H1 (cell line): Measurements from ENCODE around the gene NOM1. TPM values are rescaled to one million over a fixed set of nuclear protein-coding genes. Genes with fewer than 3 reads are reported as not detected.
A peak's percentile ranks its signal among the peaks of the same experiment; 100 is the strongest.

Source experiments
- CTCF ChIA-PET: fragments of 300-600 bp; sonication (Branson Sonifier 250); formaldehyde crosslinking; loops from one replicate; lab custom pipeline; 2021; ENCODE audit not compliant: partially characterized antibody; lab: Charles Lee
- POLR2A ChIA-PET: fragments of 300-600 bp; sonication (Branson Sonifier 250); formaldehyde crosslinking; loops from one replicate; lab custom pipeline; 2021; ENCODE audit warnings: inconsistent platforms; ENCODE audit not compliant: partially characterized antibody; lab: Charles Lee
- DNase-seq, 2 experiments: peaks; one replicate each; pipeline versions ENCODE4 v3.0.0 to v3.0.0-alpha.2; 2010 to 2022; ENCODE audit warnings: low spot score in 2 of 2, low read depth in 1 of 2, mixed read lengths in 1 of 2
- FAIRE-seq: peaks from 2 replicates; lab custom pipeline; 2011; peaks lifted over from hg19 to GRCh38; lab: Jason Lieb, UNC
- H2AFZ ChIP-seq: 2 replicates; pipeline ENCODE4 v1.8.1; 2012; ENCODE audit warnings: low read length, inconsistent platforms
- H2AK5ac ChIP-seq: 2 replicates; pipeline ENCODE4 v1.6.1; 2013; ENCODE audit warnings: low read depth, low read length
- H2BK120ac ChIP-seq: replicated peaks from 2 replicates; pipeline ENCODE3; 2013; ENCODE audit warnings: low read depth, low read length, inconsistent platforms
- H2BK12ac ChIP-seq: 2 replicates; pipeline ENCODE4 v1.6.1; 2013; ENCODE audit warnings: low read depth, low read length
- H2BK15ac ChIP-seq: 2 replicates; pipeline ENCODE4 v1.6.1; 2013; ENCODE audit warnings: low read length
- H2BK20ac ChIP-seq: 2 replicates; pipeline ENCODE4 v1.6.1; 2013; ENCODE audit warnings: low read length
- H2BK5ac ChIP-seq: 2 replicates; pipeline ENCODE4 v1.6.1; 2013; ENCODE audit warnings: low read depth, low read length
- H3K14ac ChIP-seq: 2 replicates; pipeline ENCODE4 v1.6.1; 2013; ENCODE audit warnings: inconsistent platforms; ENCODE audit not compliant: insufficient read length
- H3K18ac ChIP-seq: 2 replicates; pipeline ENCODE4 v1.6.1; 2013; ENCODE audit warnings: low read length; ENCODE audit errors: extremely low read depth
- H3K23ac ChIP-seq: 2 replicates; pipeline ENCODE4 v1.6.1; 2013; ENCODE audit warnings: inconsistent platforms; ENCODE audit not compliant: insufficient read length
- H3K23me2 ChIP-seq: 2 replicates; pipeline ENCODE4 v1.6.1; 2013; ENCODE audit warnings: low read depth, low read length
- H3K27ac ChIP-seq: 2 replicates; pipeline ENCODE4 v1.6.1; 2011; ENCODE audit warnings: low read depth, low read length, inconsistent platforms
- H3K27me3 ChIP-seq, 4 experiments: replicated peaks in 1 of 4; 1 replicate in 1 of 4; 2 replicates in 3 of 4; pipeline versions ENCODE4 v1.6.1 to v1.8.1; 2011 to 2013; ENCODE audit warnings: low read length in 3 of 4, mild to moderate bottlenecking in 3 of 4, inconsistent platforms in 2 of 4, mixed read lengths in 2 of 4, moderate library complexity in 1 of 4; ENCODE audit not compliant: control insufficient read depth in 3 of 4, insufficient read depth in 3 of 4; ENCODE audit errors: extremely low read depth in 1 of 4
- H3K36me3 ChIP-seq, 4 experiments: 2 replicates each; pipeline versions ENCODE4 v1.6.1 to v1.8.1; 2011 to 2013; ENCODE audit warnings: mild to moderate bottlenecking in 4 of 4, low read length in 3 of 4, moderate library complexity in 2 of 4, control low read depth in 1 of 4, inconsistent platforms in 1 of 4; ENCODE audit not compliant: insufficient read depth in 4 of 4, control insufficient read depth in 2 of 4
- H3K4ac ChIP-seq: replicated peaks from 2 replicates; pipeline ENCODE3; 2013; ENCODE audit warnings: low read length, low read depth, mixed read lengths, inconsistent platforms; ENCODE audit not compliant: insufficient read length
- H3K4me1 ChIP-seq, 4 experiments: replicated peaks in 1 of 4; 1 replicate in 1 of 4; 2 replicates in 3 of 4; pipeline versions ENCODE4 v1.6.1 to v1.8.1; 2011 to 2013; ENCODE audit warnings: low read length in 3 of 4, inconsistent platforms in 2 of 4, mixed read lengths in 1 of 4; ENCODE audit not compliant: insufficient read depth in 4 of 4, control insufficient read depth in 3 of 4
- H3K4me2 ChIP-seq, 2 experiments: 2 replicates each; pipeline versions ENCODE4 v1.6.1 to v1.8.1; 2011 to 2013; ENCODE audit warnings: low read depth in 2 of 2, low read length in 2 of 2, control low read depth in 1 of 2, inconsistent platforms in 1 of 2, mild to moderate bottlenecking in 1 of 2; ENCODE audit not compliant: insufficient read depth in 1 of 2
- H3K4me3 ChIP-seq, 4 experiments: fragments of 200-600, 300-600 bp in 1 of 4; sonication (generic), shearing (Covaris generic), sonication (Bioruptor Twin) in 1 of 4; 2 replicates each; pipeline versions ENCODE4 v1.5.1 to v1.8.1; 2011 to 2016; ENCODE audit warnings: low read length in 4 of 4, low read depth in 3 of 4, control low read depth in 2 of 4, inconsistent platforms in 2 of 4, mild to moderate bottlenecking in 2 of 4, mixed read lengths in 1 of 4, moderate library complexity in 1 of 4; ENCODE audit not compliant: insufficient read depth in 2 of 4; ENCODE audit errors: extremely low read depth in 1 of 4
- H3K56ac ChIP-seq: replicated peaks from 2 replicates; pipeline ENCODE3; 2013; ENCODE audit warnings: low read depth, mild to moderate bottlenecking, mixed read lengths, low read length, inconsistent platforms; ENCODE audit not compliant: insufficient read length
- H3K79me1 ChIP-seq: 2 replicates; pipeline ENCODE4 v1.6.1; 2013; ENCODE audit warnings: low read depth, low read length, control low read depth
- H3K79me2 ChIP-seq, 2 experiments: 2 replicates each; pipeline versions ENCODE4 v1.6.1 to v1.8.1; 2012 to 2013; ENCODE audit warnings: low read length in 2 of 2, mild to moderate bottlenecking in 2 of 2, inconsistent platforms in 1 of 2; ENCODE audit not compliant: insufficient read depth in 2 of 2, control insufficient read depth in 1 of 2
- H3K9ac ChIP-seq, 4 experiments: replicated peaks in 1 of 4; 1 replicate in 1 of 4; 2 replicates in 3 of 4; pipeline versions ENCODE4 v1.6.1 to v1.8.1; 2011 to 2013; ENCODE audit warnings: low read depth in 3 of 4, low read length in 3 of 4, control low read depth in 2 of 4, mild to moderate bottlenecking in 2 of 4, moderate library complexity in 2 of 4, inconsistent platforms in 1 of 4; ENCODE audit errors: extremely low read depth in 1 of 4
- H3K9me3 ChIP-seq, 2 experiments: 2 replicates each; pipeline versions ENCODE4 v1.6.1 to v1.8.1; 2012 to 2013; ENCODE audit warnings: mild to moderate bottlenecking in 2 of 2, moderate library complexity in 2 of 2, control low read depth in 1 of 2, inconsistent platforms in 1 of 2, low read depth in 1 of 2, low read length in 1 of 2, mixed read lengths in 1 of 2; ENCODE audit not compliant: insufficient read depth in 2 of 2
- H4K20me1 ChIP-seq, 2 experiments: replicated peaks in 1 of 2; 2 replicates each; pipeline versions ENCODE3 to v1.8.1; 2011 to 2013; ENCODE audit warnings: inconsistent platforms in 2 of 2, low read length in 2 of 2, mild to moderate bottlenecking in 1 of 2; ENCODE audit not compliant: insufficient read depth in 2 of 2, control insufficient read depth in 1 of 2
- H4K5ac ChIP-seq: 2 replicates; pipeline ENCODE4 v1.6.1; 2013; ENCODE audit warnings: low read length, low read depth, mixed read lengths, inconsistent platforms; ENCODE audit not compliant: insufficient read length
- H4K8ac ChIP-seq: 2 replicates; pipeline ENCODE4 v1.8.0; 2013; ENCODE audit warnings: mild to moderate bottlenecking, moderate library complexity, low read length, inconsistent platforms; ENCODE audit not compliant: insufficient read depth; ENCODE audit errors: extremely low read depth
- H4K91ac ChIP-seq: replicated peaks from 2 replicates; pipeline ENCODE3; 2013; ENCODE audit warnings: low read length, mixed read lengths, inconsistent platforms; ENCODE audit not compliant: insufficient read length
- CTBP2 ChIP-seq: IDR thresholded peaks from 2 replicates; pipeline ENCODE4 v1.7.0; 2011; ENCODE audit warnings: borderline replicate concordance, mild to moderate bottlenecking, moderate library complexity, mixed read lengths, low read length; ENCODE audit not compliant: insufficient read depth, insufficient read length
- KDM4A ChIP-seq: IDR thresholded peaks from one replicate; pipeline ENCODE4 v1.7.1; 2012; ENCODE audit warnings: low read depth, mild to moderate bottlenecking, moderate library complexity, low read length, inconsistent platforms; ENCODE audit not compliant: severe bottlenecking
- POLR2AphosphoS5 ChIP-seq: IDR thresholded peaks from 2 replicates; pipeline ENCODE4 v1.6.1; 2011; ENCODE audit warnings: low read depth, low read length
- WGBS, 2 experiments: shearing (Covaris generic) in 1 of 2; methylation state at CpG; one replicate each; pipeline versions ENCODE4 v1.1.6 to v1.1.7; 2013 to 2015; ENCODE audit warnings: low lambda C conversion rate in 2 of 2, mixed read lengths in 2 of 2, inconsistent platforms in 1 of 2, low coverage in 1 of 2, missing lambda C conversion rate in 1 of 2; ENCODE audit not compliant: insufficient replicate concordance in 2 of 2, insufficient coverage in 1 of 2, insufficient read length in 1 of 2; ENCODE audit errors: extremely low coverage in 1 of 2, missing lambda C conversion rate in 1 of 2; 5-methylcytosine and 5-hydroxymethylcytosine counted together
- polyA plus RNA-seq, 7 experiments: library from polyadenylated mRNA; depleted of rRNA in 3 of 7; stranded (reverse) in 5 of 7; unstranded in 2 of 7; fragments of >200 nt in 5 of 7; fragments of 200-250 nt in 2 of 7; gene quantifications; 1 replicate in 5 of 7; 2 replicates in 1 of 7; 4 replicates in 1 of 7; pipeline versions ENCODE4 v1.2.1 to v1.2.3, GENCODE V29; 2011 to 2013; ENCODE audit warnings: missing spikeins in 2 of 7, mixed read lengths in 2 of 7
- total RNA-seq: library from RNA; stranded (reverse); fragmentation: NEBNext Ultra II Directional; extraction: Animal tissue kit (Norgen Biotek cat#: 25700); gene quantifications from 2 replicates; pipeline ENCODE4 v1.2.1, GENCODE V29; 2021
- TF ChIP-seq, protein P1 (sequence below), 3 experiments: IDR thresholded peaks; 1 replicate in 2 of 3; 2 replicates in 1 of 3; pipeline versions ENCODE4 v1.5.1 to v1.6.1; 2011; ENCODE audit warnings: low read length in 3 of 3, mild to moderate bottlenecking in 3 of 3, inconsistent platforms in 2 of 3, low read depth in 1 of 3, moderate library complexity in 1 of 3; ENCODE audit not compliant: insufficient read depth in 1 of 3; ENCODE audit errors: control extremely low read depth in 1 of 3

The NOM1 gene
- total and polyA plus RNA-seq, 2 of the 8 experiments (the other 6 are each of a cell fraction or from before 2014, with no cell fraction given): 10.6 to 29.1 TPM

GRCh38 chr7:156988343-156989185, 39.1 kb downstream of the NOM1 start:
- no peak overlapping the region for H3K14ac ChIP-seq
- no peaks in the 10 kb centered on the region for H3K27me3 ChIP-seq
- H4K20me1 ChIP-seq: no peaks in the 10 kb centered on the region
- ChIA-PET CTCF (interaction anchor here (0.6 to 5.2 kb wide), 6 partner anchors 15 to 179 kb away, joined by 3 to 40 read pairs (median 4); no protein-coding TSS in a partner anchor), POLR2A (interaction anchor here (0.6 kb wide), 1 partner anchor 11 kb away, joined by 3 read pairs; no protein-coding TSS in a partner anchor)
- H3K79me1 ChIP-seq: no peaks in the 10 kb centered on the region
- H2BK120ac ChIP-seq: no peak overlapping the region
- no peak overlapping the region for H2BK15ac ChIP-seq
- no peak overlapping the region for H3K23ac ChIP-seq
- no peak overlapping the region for H2AK5ac ChIP-seq
- H3K9ac ChIP-seq: no peak overlapping the region
- H3K4me1 ChIP-seq: no peaks in the 10 kb centered on the region; a peak in 2 of 7 replicates
- H2AFZ ChIP-seq: no peak overlapping the region
- WGBS, 2 experiments: 90% methylated on average over 24 of the region's 27 CpGs; no CpG with 5 or more reads in 1 of the 2 experiments
- H3K9me3 ChIP-seq: no peaks in the 10 kb centered on the region
- no peak overlapping the region for H2BK12ac ChIP-seq
- H3K27ac ChIP-seq: no peak overlapping the region
- H4K8ac ChIP-seq: peak overlapping the region; percentile 45; the same call in 1 of the 2 replicates
- no peak overlapping the region for H2BK20ac ChIP-seq
- no peak overlapping the region for H3K4me2 ChIP-seq
- no peak overlapping the region for H3K56ac ChIP-seq
- no peaks in the 10 kb centered on the region for H3K36me3 ChIP-seq
- no peak overlapping the region for H4K91ac ChIP-seq
- H2BK5ac ChIP-seq: no peak overlapping the region
- no peak for FAIRE-seq
- H3K4ac ChIP-seq: no peak overlapping the region
- no peaks in the 10 kb centered on the region for H3K79me2 ChIP-seq
- no peak overlapping the region for H3K18ac ChIP-seq
- H4K5ac ChIP-seq: no peak overlapping the region
- peak in 1 of 2 experiments; percentile 35 for DNase-seq
- no peak overlapping the region for H3K4me3 ChIP-seq
- no peaks in the 10 kb centered on the region for H3K23me2 ChIP-seq
- no peak for TF ChIP-seq CTBP2
- TF ChIP-seq, protein P1, sequence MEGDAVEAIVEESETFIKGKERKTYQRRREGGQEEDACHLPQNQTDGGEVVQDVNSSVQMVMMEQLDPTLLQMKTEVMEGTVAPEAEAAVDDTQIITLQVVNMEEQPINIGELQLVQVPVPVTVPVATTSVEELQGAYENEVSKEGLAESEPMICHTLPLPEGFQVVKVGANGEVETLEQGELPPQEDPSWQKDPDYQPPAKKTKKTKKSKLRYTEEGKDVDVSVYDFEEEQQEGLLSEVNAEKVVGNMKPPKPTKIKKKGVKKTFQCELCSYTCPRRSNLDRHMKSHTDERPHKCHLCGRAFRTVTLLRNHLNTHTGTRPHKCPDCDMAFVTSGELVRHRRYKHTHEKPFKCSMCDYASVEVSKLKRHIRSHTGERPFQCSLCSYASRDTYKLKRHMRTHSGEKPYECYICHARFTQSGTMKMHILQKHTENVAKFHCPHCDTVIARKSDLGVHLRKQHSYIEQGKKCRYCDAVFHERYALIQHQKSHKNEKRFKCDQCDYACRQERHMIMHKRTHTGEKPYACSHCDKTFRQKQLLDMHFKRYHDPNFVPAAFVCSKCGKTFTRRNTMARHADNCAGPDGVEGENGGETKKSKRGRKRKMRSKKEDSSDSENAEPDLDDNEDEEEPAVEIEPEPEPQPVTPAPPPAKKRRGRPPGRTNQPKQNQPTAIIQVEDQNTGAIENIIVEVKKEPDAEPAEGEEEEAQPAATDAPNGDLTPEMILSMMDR (IDR thresholded peaks at IDR 0.05; ENCODE audit: control extremely low read depth in 1 of 3, insufficient read depth in 1 of 3, low read depth in 1 of 3, low read length in 3 of 3): no peak
- no peak for TF ChIP-seq POLR2AphosphoS5
- TF ChIP-seq KDM4A: no peak
